ENCODE results near the gene DSCAML1. TPM values are rescaled to one million over a fixed set of nuclear protein-coding genes. Genes with fewer than 3 reads are reported as not detected.

DSCAML1 gene
- total and polyA plus RNA-seq, 2 of the 8 experiments (the other 6 are each of a cell fraction or from before 2014, with no cell fraction given), result 0.19 to 0.24 TPM

GRCh38 chr11:117642835-117643234, 154.2 kb downstream of the DSCAML1 start:
- no peak overlapping the region for H4K91ac ChIP-seq (replicated peaks; ENCODE audit: insufficient read length, low read length)
- ChIA-PET CTCF (ENCODE audit: partially characterized antibody) (interaction anchor here (1.3 to 1.8 kb wide), 4 partner anchors 15 to 199 kb away, joined by 3 to 4 read pairs (median 4); no protein-coding TSS in a partner anchor), POLR2A (ENCODE audit: partially characterized antibody) (no interaction called here)
- no peak overlapping the region for H3K27ac ChIP-seq (ENCODE audit: low read depth, low read length)
- H3K9me3 ChIP-seq (ENCODE audit: insufficient read depth in 2 of 2, low read depth in 1 of 2, low read length in 1 of 2), result no peaks in the 10 kb centered on the region
- FAIRE-seq (no peak), DNase-seq (ENCODE audit: low read depth in 1 of 2, low spot score in 2 of 2) (no peak)
- no peak overlapping the region for H2BK20ac ChIP-seq (ENCODE audit: low read length)
- 93% methylated on average over 3 of the region's 3 CpGs; no CpG with 5 or more reads in 1 of the 2 experiments for WGBS, 2 experiments (ENCODE audit: extremely low coverage in 1 of 2, insufficient coverage in 1 of 2, insufficient read length in 1 of 2, insufficient replicate concordance in 2 of 2, low coverage in 1 of 2, low lambda C conversion rate in 2 of 2, missing lambda C conversion rate in 1 of 2)
- no peaks in the 10 kb centered on the region for H3K79me2 ChIP-seq (ENCODE audit: control insufficient read depth in 1 of 2, insufficient read depth in 2 of 2, low read length in 2 of 2)
- H2BK15ac ChIP-seq (ENCODE audit: low read length), result peak overlapping the region; percentile 29; the same call in 1 of the 2 replicates
- no peak overlapping the region for H2AK5ac ChIP-seq (ENCODE audit: low read depth, low read length)
- H2BK12ac ChIP-seq (ENCODE audit: low read depth, low read length), result no peak overlapping the region
- no peak overlapping the region for H3K14ac ChIP-seq (ENCODE audit: insufficient read length)
- no peak overlapping the region for H3K4ac ChIP-seq (replicated peaks; ENCODE audit: insufficient read length, low read depth, low read length)
- H2BK120ac ChIP-seq (replicated peaks; ENCODE audit: low read depth, low read length), result no peak overlapping the region
- H3K4me2 ChIP-seq (ENCODE audit: insufficient read depth in 1 of 2, low read depth in 2 of 2, low read length in 2 of 2), result no peak overlapping the region
- no peaks in the 10 kb centered on the region for H4K20me1 ChIP-seq (replicated peaks in 1 of 2; ENCODE audit: control insufficient read depth in 1 of 2, insufficient read depth in 2 of 2, low read length in 2 of 2)
- H3K23ac ChIP-seq (ENCODE audit: insufficient read length), result no peak overlapping the region
- no peak overlapping the region for H3K9ac ChIP-seq (replicated peaks in 1 of 4; ENCODE audit: extremely low read depth in 1 of 4, low read depth in 3 of 4, low read length in 3 of 4)
- H2AFZ ChIP-seq (ENCODE audit: low read length), result no peak overlapping the region
- no peak overlapping the region for H4K5ac ChIP-seq (ENCODE audit: insufficient read length, low read depth, low read length)
- no peak overlapping the region for H4K8ac ChIP-seq (ENCODE audit: extremely low read depth, insufficient read depth, low read length)
- no peak overlapping the region for H2BK5ac ChIP-seq (ENCODE audit: low read depth, low read length)
- no peaks in the 10 kb centered on the region for H3K79me1 ChIP-seq (ENCODE audit: low read depth, low read length)
- H3K56ac ChIP-seq (replicated peaks; ENCODE audit: insufficient read length, low read depth, low read length), result no peak overlapping the region
- peaks cover 0 to 7% (median 0%) of the 10 kb centered on the region in 4 experiments; a peak in 4 of 7 replicates for H3K4me1 ChIP-seq (replicated peaks in 1 of 4; ENCODE audit: control insufficient read depth in 3 of 4, insufficient read depth in 4 of 4, low read length in 3 of 4)
- TF ChIP-seq PHF8 (conservative IDR thresholded peaks at IDR 0.05; ENCODE audit: low read depth, low read length), result no peak
- peaks cover 2% of the 10 kb centered on the region; the same call in 1 of the 2 replicates for H3K23me2 ChIP-seq (ENCODE audit: low read depth, low read length)
- H3K4me3 ChIP-seq (ENCODE audit: extremely low read depth in 1 of 4, insufficient read depth in 2 of 4, low read depth in 3 of 4, low read length in 4 of 4), result no peak overlapping the region
- H3K18ac ChIP-seq (ENCODE audit: extremely low read depth, low read length), result no peak overlapping the region
- no peaks in the 10 kb centered on the region; a peak in 1 of 7 replicates for H3K27me3 ChIP-seq (replicated peaks in 1 of 4; ENCODE audit: control insufficient read depth in 3 of 4, extremely low read depth in 1 of 4, insufficient read depth in 3 of 4, low read length in 3 of 4)
- no peaks in the 10 kb centered on the region for H3K36me3 ChIP-seq (ENCODE audit: control insufficient read depth in 2 of 4, insufficient read depth in 4 of 4, low read length in 3 of 4)

All from H1 (cell line).